Activated T-cell treated with anti-CD3 and anti-CD28 coated beads for 4 hours (primary cell): ENCODE results near the gene TSPAN18.

Experiments
- DNase-seq: peaks from one replicate; pipeline ENCODE4 v3.0.0-alpha.2; 2020

Gene TSPAN18

DNA sequence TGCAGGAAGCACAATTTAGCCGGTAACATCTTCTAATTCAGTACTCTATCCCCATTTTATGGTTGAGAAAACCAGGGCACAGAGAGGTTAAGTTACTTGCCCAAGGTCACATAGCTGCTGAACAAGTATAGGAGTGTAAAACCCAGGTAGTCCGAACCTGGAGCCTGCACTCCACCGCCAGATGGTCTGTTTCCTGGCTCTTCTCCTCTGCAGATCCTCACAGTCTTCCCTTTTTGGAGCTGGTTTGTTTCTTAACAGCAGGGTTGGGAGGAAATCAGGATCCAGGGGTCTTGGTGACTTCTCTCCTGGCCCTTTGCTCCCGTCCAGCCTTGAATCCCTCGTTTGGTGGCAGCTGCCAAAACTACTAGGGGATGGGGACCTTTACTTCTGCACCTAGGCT lies 12.0 kb downstream of the TSPAN18 start:
- no peak for DNase-seq

DNA sequence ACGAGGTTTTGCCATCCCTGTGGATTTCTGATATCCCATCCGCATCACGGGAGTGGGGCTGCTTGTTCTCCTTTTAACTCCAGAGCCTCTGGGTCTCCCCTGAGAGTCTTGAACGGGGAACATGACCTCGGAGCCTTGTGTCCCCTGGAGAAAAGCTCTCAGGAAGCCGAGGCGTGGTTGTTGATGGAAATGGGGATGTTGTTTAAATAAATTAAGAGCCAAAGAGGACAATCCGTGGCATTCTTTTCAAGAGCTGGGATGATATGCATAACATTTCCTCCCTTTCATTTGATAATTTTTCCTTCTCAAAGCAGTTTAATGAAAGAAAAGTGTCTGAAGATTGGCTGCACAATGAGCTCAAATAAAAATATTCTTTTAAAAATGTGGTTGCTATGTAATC lies 14.2 kb downstream of the TSPAN18 start:
- no peak for DNase-seq

DNA sequence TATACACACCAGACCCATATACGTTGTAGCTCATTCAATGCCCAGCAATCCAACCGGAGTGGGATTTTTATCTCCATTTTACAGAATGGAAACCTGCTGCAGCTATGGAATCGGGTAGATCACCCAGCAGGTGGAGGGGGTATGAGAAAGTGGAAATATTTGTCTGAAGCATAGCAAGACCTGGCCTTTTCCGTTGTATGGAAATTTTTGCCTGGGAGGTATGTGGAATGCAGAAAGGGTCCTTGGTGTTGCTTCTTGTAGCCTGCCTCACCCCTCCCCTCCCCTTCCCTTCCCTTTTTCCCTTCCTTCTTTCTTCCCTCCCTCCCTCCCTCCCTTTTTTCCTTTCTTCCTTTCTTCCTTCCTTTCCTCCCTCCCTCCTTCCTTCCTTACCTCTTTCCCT lies 15.2 kb downstream of the TSPAN18 start:
- no peak for DNase-seq

DNA sequence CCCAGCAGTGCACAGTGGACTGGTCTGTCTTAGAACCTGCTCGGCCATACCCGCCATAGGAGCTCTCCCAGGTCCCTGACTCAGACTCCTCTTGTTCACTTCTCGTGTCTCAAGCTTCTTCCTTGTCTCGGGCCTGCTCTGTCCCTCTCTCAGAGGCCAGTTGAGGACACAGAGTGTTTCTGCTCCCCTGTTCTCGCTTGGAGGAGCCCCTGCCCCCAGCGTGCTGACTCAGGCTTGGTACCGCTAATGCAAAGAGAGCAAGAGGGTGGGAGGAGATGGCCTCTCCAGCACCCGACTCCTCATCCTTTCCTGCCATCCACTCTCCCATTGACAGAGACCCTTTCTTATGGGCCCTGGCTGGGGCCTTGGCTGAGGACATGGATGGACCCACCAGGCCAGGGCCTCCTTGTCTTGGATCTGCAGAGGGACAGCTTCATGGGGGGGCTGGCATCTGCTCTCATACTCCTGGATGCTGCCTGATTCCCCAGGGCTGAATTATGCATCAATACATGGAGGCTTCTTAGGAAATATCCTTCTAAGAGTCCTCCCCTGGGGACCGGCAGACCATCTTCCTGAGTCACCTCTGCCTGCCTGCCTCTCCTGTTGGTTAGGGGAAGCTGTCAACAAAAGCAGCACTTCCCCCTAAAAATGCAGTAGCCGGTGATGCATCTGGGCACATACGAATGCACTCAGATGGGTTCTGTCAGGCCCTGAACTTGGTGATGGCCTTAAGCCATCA lies 15.9 kb downstream of the TSPAN18 start:
- no peak for DNase-seq

DNA sequence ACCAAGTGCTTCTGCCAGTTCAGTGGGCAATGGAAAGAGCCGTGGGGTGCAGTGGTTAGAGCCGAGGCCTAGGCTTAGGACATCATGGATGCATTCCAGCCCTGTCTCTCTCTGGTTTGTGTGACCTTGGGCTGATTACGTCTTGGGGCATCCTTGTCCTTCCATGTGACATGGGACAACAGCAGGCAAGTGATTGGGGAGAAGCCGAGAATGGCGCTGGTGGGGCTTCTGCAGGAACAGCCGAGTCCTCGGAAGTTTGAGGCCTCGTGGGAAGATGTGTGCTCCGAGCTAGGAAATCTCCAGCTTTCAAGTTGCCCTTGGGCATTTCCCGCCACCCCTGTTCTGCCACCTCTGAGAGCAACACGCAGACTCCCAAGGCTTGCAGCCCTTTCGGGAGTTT lies 16.6 kb downstream of the TSPAN18 start:
- DNase-seq: no peak

DNA sequence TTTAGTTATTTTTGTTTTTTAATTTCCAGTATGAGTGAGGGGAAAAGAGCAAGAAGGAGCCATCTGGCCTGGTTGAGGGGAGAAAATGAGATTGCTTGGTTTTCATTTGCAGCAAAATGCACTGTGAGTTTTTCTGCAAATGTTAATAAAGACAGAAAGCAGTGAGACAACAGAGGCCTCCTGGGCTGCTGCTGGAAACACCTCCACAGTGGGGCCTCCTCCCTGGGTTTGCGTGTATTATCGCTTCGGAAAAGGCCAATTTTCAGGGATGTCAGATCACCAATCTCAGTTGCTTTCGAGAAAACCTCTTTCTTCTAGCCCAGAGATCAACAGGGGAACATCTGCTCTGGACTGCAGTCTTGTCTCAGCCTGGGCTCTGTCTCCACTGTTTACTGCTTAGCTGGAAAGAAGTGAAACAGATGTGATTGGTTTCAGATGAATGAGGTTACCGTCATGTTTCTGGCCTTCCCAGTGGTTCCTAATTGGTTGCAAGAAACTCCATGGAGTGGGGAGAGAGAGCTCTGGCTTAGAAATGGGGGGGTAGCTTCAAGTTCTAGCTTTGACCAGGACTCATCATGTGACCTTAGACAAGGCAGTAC lies 17.3 kb downstream of the TSPAN18 start:
- DNase-seq: no peak

DNA sequence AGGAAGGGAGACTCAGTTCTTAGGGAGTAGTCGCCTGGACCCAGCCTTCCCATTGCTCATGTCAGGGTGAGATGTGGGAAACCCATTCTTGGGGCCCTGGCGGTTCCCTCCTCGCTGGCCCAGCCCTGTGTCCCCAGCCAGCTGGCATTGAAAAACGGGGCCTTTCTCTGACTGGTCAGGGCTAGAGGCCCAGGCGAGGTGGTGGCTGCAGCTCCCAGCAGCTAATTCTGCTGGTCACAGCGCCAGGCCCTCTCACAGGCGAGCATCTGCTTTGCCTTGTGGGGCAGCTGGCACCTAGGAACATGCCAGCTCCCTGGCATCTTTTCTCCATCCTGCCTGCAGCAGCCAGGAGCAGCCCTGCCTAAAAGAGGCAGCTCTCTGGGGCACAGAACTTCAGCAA lies 20.1 kb downstream of the TSPAN18 start:
- DNase-seq: no peak

DNA sequence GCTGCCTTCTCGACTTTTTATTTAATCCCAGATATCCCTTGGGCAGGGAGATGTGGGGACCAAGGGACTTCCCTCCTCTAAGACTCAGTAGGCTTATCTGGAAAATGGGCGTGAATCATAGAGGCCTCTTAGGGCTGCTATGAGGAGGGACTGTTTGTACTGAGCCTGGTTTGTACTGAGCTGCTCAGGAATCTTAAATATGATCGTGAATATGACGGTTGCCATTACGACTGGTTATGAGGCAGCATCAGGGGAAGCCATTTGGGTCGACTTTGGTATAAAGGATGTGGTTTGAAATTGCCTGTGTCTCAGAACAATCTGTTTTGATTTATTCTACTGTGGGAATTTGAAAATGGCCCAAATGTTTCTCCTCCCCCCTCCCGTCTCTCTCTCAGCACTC lies 20.6 kb downstream of the TSPAN18 start:
- DNase-seq: no peak

- DNase-seq: no peak
Measured at GRCh38 chr11:44747836-44748235, 21.1 kb downstream of the TSPAN18 start.

GRCh38 chr11:44748606-44749005 lies 21.8 kb downstream of the TSPAN18 start:
- no peak for DNase-seq

GRCh38 chr11:44749189-44749588 lies 22.4 kb downstream of the TSPAN18 start:
- no peak for DNase-seq

DNA sequence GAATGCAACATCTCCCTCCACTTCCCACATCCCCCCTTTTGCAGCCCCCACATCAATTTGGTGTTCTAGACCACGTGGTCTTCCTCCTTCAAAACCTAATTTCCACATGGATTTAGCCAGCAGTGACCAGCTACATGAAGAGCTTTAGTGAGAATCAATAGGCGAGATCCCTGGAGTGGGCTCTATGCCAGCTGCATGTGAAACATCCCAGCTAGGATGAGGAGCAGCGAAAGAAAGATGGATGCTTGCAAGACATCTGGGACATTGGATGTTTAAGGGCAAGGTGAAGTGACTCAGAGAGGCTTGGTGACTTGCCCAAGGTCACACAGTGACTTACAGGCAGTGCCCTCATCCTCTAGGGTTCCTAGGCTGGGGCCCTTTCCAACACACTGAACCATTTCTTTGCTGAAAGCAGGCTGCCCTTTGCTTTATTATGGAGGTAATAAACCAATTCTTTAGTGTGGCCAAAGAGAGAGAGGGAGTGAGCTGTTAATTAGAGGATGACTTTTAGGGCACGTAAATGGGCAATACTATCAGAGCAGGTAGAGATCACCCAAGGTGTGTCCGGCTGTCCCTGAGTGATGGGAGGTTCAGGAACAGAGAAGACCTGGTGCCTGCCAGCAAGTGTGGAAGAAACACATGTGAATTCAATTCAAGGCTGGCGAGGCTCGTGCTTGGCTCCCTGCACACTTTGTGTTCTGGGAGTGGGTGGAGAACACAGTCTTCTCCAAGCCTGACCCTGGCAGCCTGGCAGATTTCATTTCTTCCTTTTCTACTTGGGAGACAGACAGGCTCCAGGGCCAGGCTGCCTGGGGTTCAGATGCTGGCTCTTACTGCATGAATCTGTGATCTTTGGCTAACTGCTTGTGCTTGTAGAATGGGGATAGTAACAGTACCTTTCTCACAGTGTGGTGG lies 24.0 kb downstream of the TSPAN18 start:
- DNase-seq: no peak

DNA sequence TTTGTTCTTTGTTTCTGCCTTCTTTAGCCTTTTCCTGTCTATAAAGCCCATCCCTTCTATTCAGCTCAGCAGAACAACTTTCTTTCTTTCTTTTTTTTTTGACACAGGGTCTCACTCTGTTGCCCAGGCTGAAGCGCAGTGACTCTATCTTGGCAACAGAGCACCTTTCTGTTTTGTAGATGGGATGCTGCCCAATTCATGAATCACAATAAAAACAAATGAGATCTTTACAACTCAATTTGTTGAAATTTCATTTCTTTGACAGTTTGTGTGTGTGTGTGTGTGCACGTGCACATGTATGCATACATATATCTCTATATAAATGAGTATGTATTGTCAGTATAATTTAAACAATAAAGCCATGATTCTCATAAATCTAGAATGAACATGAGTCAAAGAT lies 25.5 kb downstream of the TSPAN18 start:
- DNase-seq: no peak

DNA sequence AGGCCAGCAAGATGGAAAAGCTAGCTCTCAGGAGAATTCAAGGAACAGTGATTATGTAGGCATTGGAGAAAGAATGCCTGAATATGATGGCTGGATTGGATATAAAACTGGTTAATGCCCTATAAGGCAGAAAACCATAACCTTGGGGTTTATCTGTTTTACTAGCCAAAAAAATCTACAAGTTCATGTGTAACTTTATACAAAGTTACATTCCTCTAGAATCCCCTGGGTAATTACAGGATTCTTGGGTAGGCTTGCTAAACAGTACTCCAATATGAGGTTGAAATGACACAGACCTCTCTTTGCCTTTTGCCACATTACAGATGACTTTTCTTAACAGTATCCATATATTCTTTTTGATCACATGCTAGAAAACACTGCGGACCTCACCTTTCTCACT lies 26.0 kb downstream of the TSPAN18 start:
- DNase-seq: no peak

- no peak for DNase-seq
Measured at GRCh38 chr11:44753961-44754645, 27.3 kb downstream of the TSPAN18 start.

GRCh38 chr11:44754876-44755555 lies 28.3 kb downstream of the TSPAN18 start:
- DNase-seq: no peak

- no peak for DNase-seq
Measured at GRCh38 chr11:44755556-44756523, 29.1 kb downstream of the TSPAN18 start.

- DNase-seq: no peak
Measured at GRCh38 chr11:44758983-44759382, 32.2 kb downstream of the TSPAN18 start.

GRCh38 chr11:44759743-44760476 lies 33.1 kb downstream of the TSPAN18 start:
- DNase-seq: no peak

GRCh38 chr11:44760477-44760872 lies 33.7 kb downstream of the TSPAN18 start:
- no peak for DNase-seq
